ENCODE measurements around the gene HEPACAM.

The HEPACAM gene

DNA sequence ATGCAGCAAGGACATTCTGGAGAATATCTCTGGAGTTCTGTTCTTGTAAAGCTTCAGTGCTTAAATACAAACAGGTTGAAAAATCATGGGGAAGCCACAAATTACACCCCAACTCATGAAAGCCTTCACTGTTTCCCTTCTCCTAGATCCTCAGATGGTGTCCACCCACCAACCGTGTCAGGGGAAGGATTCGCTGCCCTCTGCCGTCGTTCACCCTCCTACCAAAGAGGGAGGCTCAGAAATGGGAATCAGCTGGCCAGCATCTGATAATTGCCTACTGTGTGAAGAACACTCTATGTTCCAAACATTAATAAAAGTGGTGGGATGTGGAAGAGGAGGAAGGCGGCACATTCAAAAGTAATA is 7.4 kb upstream of the HEPACAM start:
- no peak for DNase-seq (ENCODE audit: low read depth)

DNA sequence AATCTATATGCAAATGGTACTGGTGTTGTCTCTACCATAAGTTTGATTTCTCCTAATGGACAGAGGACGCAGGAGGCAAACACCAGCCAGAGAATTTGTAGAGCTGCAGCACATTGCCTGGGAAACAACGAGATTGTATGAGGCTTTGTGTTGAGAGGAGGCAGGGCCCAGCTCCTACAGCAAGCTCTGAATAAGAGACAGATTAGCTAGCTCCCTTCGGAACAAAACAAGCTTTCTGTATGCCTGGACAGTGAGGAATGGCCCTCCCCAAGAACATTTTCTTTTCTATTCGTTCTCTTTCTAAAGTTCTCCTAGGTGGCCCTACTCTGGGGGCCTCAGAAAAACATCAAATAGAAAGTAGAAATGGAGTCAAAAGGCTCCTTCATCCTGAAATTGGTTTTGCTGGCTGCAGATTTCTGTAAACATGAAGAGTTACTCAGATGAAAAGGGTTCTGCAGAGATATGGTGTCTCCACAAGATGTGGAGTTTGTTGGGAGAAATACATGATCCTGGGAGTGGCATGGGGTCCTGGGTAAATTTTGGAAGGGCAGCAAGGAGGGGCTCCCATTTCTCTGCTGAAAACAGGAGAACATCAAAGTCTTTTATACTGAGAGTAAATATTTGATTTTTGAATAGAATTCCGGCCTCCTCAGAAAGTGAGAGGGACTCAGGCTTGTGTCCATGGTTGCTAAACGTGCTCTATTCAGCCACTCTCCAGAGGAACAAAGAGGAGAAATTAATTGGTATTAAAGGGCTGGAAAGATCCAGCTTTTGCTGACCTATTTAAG is 6.8 kb upstream of the HEPACAM start:
- no peak for DNase-seq (ENCODE audit: low read depth)

DNA sequence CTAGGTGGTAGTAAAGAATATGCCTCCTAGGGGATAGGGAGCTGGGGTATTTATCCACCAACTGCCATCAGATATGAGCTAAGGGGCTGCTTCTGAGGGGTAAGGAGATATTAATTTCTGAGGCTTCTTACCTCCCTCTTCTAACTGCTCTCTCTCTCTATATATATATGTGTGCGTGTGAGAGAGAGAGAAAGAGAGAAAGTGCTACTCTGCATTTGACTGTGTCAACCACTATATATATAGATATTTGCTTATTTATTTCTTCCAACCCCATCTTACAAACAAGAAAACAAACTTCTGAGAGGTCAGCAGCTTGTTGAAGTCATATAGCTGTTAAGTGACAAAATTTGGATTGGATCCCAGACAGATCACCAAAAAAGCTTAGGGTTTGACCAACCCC is 5.9 kb upstream of the HEPACAM start:
- no peak for DNase-seq (ENCODE audit: low read depth)

DNA sequence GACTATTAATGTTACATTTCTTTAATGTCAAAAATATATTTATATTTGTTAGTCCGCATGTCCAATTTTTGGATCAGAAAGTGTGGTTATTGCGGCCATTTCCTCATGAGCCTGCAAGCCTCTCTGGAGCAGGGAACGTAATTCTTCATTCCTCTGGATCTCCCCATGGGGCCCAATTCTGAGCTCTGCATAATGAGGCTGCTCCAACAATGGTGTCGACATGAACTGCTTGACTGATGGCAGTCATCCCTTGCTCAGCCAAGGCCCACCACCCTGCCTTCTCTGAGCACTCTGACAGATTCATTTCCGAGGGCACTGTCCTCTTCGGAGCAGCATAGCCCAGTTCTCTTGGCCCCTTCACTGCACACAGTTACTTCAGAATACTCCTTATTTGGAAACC is 3.1 kb upstream of the HEPACAM start:
- DNase-seq (ENCODE audit: low read depth) = no peak

DNA sequence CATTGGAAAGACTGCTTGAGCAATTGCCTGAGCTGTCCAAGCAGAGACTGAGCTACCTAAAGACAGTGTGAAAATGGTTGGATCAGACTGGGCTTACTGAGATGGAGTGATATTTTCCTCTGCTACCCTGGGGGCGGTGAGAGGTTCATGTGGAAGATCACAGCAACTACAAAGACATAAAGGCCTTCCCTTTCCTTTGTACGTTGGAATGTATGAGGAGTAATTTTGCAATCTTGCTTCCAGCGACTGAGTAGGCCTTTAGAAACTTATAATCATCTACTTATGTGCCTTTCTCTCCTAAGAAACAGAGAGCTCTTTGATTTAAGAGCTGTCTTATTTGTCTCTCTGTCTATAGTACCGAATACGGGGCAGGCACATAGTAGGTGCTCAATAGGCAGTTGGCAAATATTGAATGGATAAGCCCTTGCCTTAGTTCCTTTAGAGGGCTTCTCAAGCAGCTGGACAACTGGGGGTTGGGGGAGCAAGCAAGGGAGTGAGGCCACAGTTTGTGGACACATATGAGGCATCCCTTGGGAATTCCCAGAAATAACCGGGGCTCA is 2.4 kb upstream of the HEPACAM start:
- DNase-seq (ENCODE audit: low read depth) = peak; percentile 15

DNA sequence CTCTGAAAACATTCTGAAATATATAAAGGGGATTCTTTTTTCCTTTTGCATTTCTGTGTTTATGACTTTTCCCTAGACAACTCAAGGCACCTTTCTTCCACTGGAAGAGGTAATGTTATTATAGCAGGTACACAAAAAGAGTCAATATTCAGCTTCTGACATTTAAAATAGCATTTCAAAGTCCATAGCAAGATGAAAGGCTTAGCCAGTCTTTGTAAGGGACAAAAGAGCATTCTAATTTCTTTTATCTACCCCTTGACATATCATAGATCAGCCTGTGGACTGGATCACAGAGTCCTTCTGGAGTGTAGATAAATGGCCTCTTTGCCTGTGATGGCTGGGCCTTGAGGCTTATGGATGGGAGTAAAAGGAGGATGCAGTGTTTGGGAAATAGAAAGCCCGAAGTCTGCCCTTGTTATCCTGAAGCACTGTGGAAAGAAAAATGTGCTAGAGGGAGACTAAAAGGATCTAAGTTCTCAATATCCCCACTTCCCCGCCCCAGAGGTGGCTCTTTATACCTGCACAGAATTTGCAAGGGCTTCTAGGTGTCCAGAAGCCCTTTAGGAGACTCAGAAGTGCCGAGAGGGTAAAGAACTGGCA is 1.6 kb upstream of the HEPACAM start:
- no peak for DNase-seq (ENCODE audit: low read depth)

DNA sequence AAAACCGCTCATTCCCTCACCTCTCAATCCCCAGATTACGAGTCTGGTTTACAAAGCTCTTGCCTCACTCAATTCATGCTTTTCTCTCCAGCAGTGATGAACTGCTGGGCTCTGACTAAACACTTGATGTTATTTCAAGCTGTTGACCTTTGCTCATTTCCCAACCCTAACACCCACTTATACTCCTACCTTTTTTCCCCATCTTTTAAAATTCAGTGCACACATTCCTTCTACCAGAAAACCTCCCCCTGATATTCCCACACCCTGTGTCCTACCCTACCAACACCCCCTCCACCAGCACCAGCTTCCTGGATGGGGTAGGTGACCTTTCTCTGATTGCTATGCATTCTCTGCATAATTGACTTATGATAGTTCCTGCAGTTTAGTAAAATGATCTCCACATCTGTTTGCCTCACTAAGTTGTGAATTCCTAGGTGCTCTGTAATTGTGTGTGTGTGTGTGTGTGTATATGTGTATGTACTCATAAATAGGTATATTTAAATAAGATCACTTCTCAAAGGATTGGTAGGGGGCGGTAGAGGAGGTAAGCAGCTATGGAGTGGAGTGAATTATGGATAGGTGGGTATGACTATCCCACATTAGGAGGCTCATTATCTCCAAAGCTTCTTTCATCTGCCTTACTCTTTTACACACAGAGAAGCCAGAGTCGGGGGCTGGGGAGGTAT is 842 bp downstream of the HEPACAM start:
- DNase-seq (ENCODE audit: low read depth) = peak; percentile 76

DNA sequence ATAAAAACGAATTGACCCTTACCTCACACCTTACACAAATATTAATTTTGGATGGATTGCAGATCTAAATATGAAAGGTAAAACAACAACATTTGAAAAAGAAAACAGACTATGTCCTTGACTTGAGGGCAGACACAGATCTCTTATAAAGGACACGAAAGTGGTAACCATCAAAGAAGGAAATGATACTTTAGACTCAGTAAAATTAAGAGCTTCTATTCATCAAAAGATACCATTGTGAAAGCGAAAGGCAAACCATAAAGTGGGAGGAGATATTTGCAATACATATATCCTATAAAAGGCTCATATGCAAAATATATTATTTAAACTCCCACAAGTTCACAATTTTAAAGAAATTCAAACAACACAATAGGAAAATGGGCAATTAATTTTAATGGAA is 5.0 kb downstream of the HEPACAM start:
- no peak for DNase-seq (ENCODE audit: low read depth)

DNA sequence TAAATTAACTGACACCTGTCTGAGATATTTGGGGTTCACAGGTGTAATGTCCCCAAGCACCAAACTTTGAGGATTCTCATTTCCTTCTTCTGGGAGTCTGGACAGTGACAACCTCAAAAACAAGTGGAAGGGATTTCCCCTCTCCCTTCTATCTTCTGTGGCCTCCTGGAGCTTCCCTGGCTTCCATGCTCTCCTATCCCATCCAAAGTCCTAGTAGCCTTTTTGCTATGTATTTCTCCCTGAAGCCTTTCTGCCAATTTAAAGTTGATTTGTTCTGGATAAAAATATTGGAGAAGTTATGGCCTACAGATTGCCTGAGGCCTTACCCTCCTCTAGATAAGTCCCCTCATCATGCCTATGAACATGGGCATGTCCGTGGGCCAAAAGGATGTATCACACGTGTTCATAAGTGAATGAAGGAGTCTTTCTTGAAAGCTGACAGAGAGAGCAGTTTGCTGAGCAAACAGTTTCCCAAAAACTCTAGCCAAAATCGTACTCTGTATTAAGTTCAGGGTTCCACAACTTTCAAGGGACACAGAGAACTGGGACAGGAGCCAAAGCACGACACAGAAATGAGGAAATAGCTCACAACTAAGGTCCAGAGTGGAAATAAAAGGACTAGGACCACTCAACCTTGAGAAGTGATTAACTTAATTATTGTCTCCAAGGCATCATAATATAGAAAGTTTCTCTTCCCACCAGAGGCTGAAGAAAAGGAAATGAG is 6.7 kb downstream of the HEPACAM start:
- no peak for DNase-seq (ENCODE audit: low read depth)

DNA sequence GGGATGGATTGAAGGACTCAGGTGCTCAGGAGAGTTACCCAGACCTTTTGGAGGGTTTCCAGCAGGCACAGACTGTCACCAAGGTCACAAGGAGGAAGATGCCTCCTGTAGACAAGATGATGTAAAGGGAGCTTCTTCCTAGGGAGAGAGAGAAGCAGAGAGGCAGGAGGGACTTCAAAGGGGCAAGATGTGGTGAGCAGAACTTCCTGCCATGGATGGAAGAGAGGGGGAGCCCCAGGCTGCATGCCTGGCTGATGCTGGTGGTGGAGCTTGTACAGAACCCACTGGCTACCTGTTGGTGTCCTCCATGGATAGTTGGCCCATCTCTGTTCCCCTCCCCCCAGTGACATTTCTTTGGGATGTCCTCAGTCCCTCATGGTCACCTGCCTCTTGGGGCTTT is 12.6 kb downstream of the HEPACAM start:
- no peak for DNase-seq (ENCODE audit: low read depth)

DNA sequence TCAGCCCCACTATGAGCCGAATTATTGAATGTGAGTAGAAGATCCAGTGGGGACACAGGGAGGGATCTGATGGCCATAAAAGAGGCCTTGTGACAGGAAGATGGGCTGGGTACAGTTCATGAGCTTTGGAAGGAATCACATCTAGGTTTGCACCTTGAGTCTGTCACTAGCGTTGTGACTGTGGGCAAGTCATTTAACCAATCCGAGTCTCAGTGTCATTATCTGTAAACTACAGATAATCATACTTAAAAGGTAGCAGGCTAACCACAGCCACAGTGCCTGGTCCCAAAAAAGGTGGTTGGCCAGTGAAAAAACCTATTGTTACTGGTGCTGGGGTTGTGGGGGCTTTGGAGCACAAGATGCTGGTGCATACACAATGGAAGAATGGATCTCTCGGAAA is 13.0 kb downstream of the HEPACAM start:
- DNase-seq (ENCODE audit: low read depth) = no peak

DNA sequence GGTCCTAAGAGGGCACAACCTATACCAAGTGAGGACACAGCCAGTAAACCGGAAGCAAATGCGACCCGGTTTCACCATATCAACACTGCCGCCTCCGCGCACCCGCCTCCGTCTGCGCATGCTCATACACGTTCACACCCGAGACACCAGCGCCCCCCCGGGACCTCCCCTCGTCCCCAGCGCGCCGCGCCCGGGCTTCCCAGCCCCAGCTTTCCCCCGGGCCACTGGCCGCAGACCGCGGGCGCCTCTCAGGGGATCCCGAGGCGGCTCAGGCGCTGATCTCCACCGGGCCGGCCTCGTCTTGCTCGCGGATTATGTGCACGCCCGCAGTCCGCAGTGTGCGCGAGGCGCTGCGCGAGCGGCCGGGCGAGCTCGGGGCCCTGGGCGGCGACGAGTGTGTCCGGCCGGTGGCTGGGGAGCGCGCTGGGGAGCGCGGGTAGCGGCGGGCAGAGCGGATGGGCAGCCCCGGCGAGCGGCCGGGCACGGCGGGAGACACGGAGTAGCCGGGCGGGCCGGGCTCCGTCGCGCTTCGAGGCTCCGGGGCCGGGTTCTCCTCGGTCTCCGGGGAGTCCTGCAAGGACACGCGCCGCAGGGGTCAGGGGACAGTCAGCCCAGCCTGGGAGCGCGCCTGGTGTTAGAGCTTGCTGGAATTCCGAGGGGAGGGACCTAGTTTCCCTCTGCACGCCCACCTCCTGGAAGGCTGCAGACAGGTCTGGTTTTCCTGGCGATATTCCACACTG is 14.8 kb downstream of the HEPACAM start:
- peak; percentile 51 for DNase-seq (ENCODE audit: low read depth)

DNA sequence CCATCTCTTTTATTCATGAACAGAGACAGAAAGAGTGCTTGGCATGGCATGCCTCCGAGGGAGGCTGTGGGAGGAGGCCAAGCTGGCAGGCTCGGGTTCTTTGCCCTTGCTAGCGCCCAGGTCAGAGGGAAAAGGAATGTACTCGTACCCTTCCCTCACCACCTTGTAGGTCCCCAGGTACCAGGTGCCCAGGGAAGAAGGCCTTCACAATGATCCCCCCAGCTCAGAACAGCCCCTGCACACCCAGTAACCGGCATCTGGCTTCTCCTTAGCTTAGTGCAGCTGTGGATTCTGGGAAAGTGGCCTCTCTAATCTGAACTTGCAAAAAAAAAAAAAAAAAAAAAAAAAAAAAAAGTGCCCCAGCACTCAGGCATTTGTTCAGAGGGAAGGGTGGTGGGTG is 15.5 kb downstream of the HEPACAM start:
- DNase-seq (ENCODE audit: low read depth) = no peak

DNA sequence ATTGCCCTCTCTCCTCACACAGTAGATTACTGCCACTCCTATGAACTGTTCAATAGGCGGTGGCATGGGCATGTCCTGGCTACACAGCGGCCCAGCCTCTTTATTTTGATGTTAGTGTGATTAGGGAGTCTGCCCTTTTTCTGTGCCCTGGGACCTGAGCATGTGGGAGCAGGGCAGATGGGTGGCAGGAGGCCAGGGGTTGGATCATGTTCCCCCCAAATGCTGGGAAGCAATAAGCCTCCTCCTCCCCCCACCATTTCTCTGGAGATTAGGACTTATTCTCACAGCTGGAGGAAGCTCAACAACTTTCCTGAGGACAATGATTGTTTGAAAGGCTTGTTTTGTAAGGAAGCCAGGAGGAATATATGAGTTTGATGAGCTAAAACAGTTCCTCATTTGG is 15.9 kb downstream of the HEPACAM start:
- DNase-seq (ENCODE audit: low read depth) = no peak

DNA sequence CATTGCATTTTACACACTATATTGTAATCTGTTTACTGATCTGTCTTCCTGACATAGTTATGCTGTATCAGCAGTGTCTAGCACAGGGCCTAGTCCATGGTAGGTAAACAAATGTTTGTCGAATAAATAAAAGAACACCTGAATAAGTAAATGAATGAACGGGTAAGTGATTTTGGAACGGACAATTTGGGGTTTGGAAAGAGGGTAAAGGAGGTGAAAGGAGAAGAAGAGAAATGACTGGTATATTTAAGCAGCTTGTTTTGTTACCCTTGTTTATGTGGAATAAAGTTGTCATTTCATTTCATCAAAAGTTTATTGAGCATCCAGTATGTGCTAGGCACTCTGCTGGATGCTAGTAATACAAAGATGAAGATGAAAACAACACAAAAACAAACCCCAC is 16.9 kb downstream of the HEPACAM start, which contains the start of gene HEPN1:
Gene HEPN1 (plus strand): TSS at position 301 of the 400 bp plus-strand sequence.
- DNase-seq (ENCODE audit: low read depth) = no peak

DNA sequence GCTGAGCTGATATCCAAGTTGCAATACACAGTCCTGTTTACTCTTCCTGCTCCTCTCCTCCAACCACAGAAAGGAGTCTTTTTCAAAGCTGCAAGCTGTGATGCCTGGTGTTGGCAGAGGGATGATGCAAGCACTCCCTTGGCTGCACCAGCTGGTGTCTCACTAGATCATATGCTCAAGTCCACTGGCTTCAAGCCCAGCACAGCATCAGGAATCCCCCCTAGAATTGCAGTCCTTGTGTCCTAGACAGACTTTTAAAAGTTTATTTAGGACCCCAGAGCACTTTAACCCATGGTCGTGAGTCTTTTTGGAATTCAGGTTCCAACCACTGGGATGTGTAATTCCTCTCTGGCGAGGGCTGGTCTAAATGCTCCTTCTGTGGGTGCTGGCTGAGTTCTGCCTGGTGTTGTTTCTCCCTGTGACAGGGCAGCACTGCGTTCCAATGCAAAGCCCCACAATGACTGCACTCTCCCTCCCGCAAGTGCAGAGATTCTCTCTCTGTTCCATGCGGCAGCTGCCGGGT is 18.7 kb downstream of the HEPACAM start:
- peak; percentile 57 for DNase-seq (ENCODE audit: low read depth)

DNA sequence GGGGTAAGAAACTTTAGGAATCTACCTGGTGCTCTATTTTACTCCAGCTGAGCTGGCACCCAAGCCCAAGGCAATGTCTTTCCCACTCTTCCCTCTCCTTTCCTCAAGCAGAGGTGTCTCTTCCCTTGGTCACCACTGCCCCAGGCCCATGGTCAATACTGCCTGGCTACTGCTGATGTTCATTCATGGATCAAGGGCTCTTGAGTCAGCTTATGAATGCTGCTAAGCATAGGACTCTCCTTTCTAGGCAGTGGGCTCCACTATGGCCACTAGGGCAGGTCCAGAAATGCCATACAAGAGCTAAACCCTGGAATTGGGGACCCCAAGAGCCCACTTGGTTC is 19.5 kb downstream of the HEPACAM start:
- DNase-seq (ENCODE audit: low read depth) = no peak

DNA sequence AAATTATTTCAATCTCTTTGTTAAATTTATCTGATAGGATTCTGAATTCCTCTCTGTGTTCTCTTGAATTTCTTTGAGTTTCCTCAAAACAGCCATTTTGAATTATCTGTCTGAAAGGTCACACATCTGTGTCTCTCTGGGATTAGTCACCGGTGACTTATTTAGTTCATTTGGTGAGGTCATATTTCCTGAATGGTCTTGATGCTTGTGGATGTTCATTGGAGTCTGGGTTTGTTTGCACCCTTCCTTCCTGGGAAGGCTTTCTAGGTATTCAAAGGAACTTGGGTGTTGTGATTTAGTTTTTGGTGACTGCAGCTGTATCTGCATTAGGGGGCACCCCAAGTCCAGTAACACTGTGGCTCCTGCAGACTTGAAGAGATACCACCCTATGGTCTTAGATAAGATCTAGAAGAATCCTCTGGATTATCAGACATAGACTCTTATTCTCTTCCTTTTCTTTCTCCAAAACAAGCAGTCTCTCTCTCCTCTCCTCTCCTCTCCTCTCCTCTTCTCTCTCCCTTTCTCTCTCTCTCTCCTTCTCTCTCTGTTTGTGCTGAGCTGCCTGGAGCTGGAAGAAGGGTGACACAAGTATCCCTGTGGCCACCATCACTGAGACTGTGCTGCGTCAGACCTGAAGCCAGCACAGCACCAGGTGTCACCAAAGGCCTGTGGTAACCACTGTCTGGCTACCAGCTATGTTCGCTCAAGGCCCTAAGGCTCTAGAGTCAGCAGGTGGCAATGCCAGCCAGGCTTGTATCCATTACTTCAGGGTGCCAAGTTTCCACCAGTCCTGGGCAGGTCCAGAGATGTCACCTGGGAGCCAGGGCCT is 20.1 kb downstream of the HEPACAM start:
- no peak for DNase-seq (ENCODE audit: low read depth)

DNA sequence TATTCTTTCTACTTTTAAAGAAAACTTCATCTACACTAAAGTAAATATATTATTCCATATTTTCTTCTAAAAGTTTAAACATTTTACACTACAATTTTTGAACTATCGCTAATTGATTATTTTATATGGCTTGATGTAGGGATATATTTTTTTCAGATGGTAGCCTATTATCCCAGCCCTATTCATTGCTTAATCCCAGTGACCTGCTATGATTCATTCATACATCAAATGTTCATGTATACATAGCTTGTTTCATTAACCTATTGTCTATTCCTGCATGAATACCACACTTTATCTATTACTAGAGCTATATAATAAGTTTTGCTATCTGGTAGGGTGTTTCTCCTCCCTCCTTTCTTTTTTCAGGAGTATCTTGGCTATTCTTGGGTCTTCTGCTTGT is 33.2 kb downstream of the HEPACAM start:
- DNase-seq (ENCODE audit: low read depth) = no peak

DNA sequence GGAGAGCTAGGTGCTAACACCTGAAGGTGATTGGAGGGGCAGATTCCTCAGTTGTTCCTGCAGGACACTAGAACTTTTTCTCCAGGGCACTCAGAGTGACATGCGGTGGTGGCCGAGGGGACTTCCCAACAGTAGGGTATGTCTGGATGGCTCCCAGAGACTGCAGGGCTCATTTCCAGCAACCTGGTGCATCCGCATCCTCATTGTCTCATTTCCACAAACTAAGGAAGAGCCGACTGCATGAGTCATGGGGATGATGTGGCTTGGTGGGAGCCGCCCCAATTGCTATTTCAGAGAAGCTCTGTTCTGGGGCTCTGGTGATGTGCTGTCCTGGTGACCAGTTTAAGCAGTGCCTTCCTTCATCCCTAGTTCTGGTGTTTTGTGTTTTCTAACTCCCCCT is 35.4 kb downstream of the HEPACAM start:
- peak; percentile 76 for DNase-seq (ENCODE audit: low read depth)
